ENCODE measurements around the gene CD177.
"Not testable (repeated sequence)": the region's sequence is repeated elsewhere in the genome, so short reads cannot be mapped to it uniquely, and the experiment has no call there.

Gene CD177

GRCh38 chr19:43311706-43312105, 41.8 kb upstream of the CD177 start:
- no peak for DNase-seq (ENCODE audit: low read depth, low spot score)
- H3K9ac ChIP-seq (ENCODE audit: insufficient read length, low read depth): no peak overlapping the region
- H3K9me3 ChIP-seq (ENCODE audit: insufficient read depth, low read length): peaks cover 18% of the 10 kb centered on the region; the same call in 1 of the 2 replicates

GRCh38 chr19:43313711-43314495, 39.6 kb upstream of the CD177 start:
- no peak overlapping the region for H3K4me3 ChIP-seq (ENCODE audit: insufficient read length, low read depth)
- peaks cover 20% of the 10 kb centered on the region for H3K9me3 ChIP-seq (ENCODE audit: insufficient read depth, low read length)
- no peaks in the 10 kb centered on the region for H3K36me3 ChIP-seq (ENCODE audit: insufficient read depth, insufficient read length, low read length)
- TF ChIP-seq YY1 (IDR thresholded peaks at IDR 0.05; ENCODE audit: insufficient read depth, insufficient read length) (no peak), ZNF274 (IDR thresholded peaks at IDR 0.05; ENCODE audit: low read depth, low read length) (no peak), SUZ12 (IDR thresholded peaks at IDR 0.05; ENCODE audit: extremely low read depth, insufficient read depth, insufficient read length) (no peak)
- H3K4me1 ChIP-seq (ENCODE audit: insufficient read depth, insufficient read length): no peaks in the 10 kb centered on the region
- H3K9ac ChIP-seq (ENCODE audit: insufficient read length, low read depth): no peak overlapping the region
- no peaks in the 10 kb centered on the region for H3K27me3 ChIP-seq (ENCODE audit: insufficient read depth, insufficient read length)
- no peak for DNase-seq (ENCODE audit: low read depth, low spot score)

More at GRCh38 chr19:43311706-43312105, 41.8 kb upstream of the CD177 start:
- Histone ChIP-seq H3K4me1 (ENCODE audit: insufficient read depth, insufficient read length) (no peaks in the 10 kb centered on the region), H3K27me3 (ENCODE audit: insufficient read depth, insufficient read length) (no peaks in the 10 kb centered on the region), H3K36me3 (ENCODE audit: insufficient read depth, insufficient read length, low read length) (no peaks in the 10 kb centered on the region), H3K4me3 (ENCODE audit: insufficient read length, low read depth) (no peak overlapping the region)
- TF ChIP-seq SUZ12 (IDR thresholded peaks at IDR 0.05; ENCODE audit: extremely low read depth, insufficient read depth, insufficient read length): no peak
- no peak for TF ChIP-seq YY1 (IDR thresholded peaks at IDR 0.05; ENCODE audit: insufficient read depth, insufficient read length)
- TF ChIP-seq ZNF274 (IDR thresholded peaks at IDR 0.05; ENCODE audit: low read depth, low read length): no peak

GRCh38 chr19:43315851-43316250, 37.6 kb upstream of the CD177 start:
- H3K36me3 ChIP-seq (ENCODE audit: insufficient read depth, insufficient read length, low read length): no peaks in the 10 kb centered on the region
- TF ChIP-seq YY1 (IDR thresholded peaks at IDR 0.05; ENCODE audit: insufficient read depth, insufficient read length) (no peak), ZNF274 (IDR thresholded peaks at IDR 0.05; ENCODE audit: low read depth, low read length) (no peak), SUZ12 (IDR thresholded peaks at IDR 0.05; ENCODE audit: extremely low read depth, insufficient read depth, insufficient read length) (no peak)
- H3K27me3 ChIP-seq (ENCODE audit: insufficient read depth, insufficient read length): no peaks in the 10 kb centered on the region
- H3K4me1 ChIP-seq (ENCODE audit: insufficient read depth, insufficient read length): no peaks in the 10 kb centered on the region
- DNase-seq (ENCODE audit: low read depth, low spot score): no peak
- H3K4me3 ChIP-seq (ENCODE audit: insufficient read length, low read depth): no peak overlapping the region
- no peak overlapping the region for H3K9ac ChIP-seq (ENCODE audit: insufficient read length, low read depth)
- H3K9me3 ChIP-seq (ENCODE audit: insufficient read depth, low read length): peaks cover 20% of the 10 kb centered on the region

- no peak overlapping the region for H3K9ac ChIP-seq (ENCODE audit: insufficient read length, low read depth)
- DNase-seq (ENCODE audit: low read depth, low spot score): no peak
Measured at GRCh38 chr19:43316591-43317319, 36.7 kb upstream of the CD177 start.

GRCh38 chr19:43318203-43318602, 35.3 kb upstream of the CD177 start:
- H3K27me3 ChIP-seq (ENCODE audit: insufficient read depth, insufficient read length): no peaks in the 10 kb centered on the region
- H3K4me3 ChIP-seq (ENCODE audit: insufficient read length, low read depth): no peak overlapping the region
- H3K9me3 ChIP-seq (ENCODE audit: insufficient read depth, low read length): peaks cover 20% of the 10 kb centered on the region
- TF ChIP-seq ZNF274 (IDR thresholded peaks at IDR 0.05; ENCODE audit: low read depth, low read length) (no peak), SUZ12 (IDR thresholded peaks at IDR 0.05; ENCODE audit: extremely low read depth, insufficient read depth, insufficient read length) (no peak), YY1 (IDR thresholded peaks at IDR 0.05; ENCODE audit: insufficient read depth, insufficient read length) (no peak)
- H3K9ac ChIP-seq (ENCODE audit: insufficient read length, low read depth): no peak overlapping the region
- no peaks in the 10 kb centered on the region for H3K4me1 ChIP-seq (ENCODE audit: insufficient read depth, insufficient read length)
- H3K36me3 ChIP-seq (ENCODE audit: insufficient read depth, insufficient read length, low read length): no peaks in the 10 kb centered on the region
- no peak for DNase-seq (ENCODE audit: low read depth, low spot score)

More at GRCh38 chr19:43316591-43317319, 36.7 kb upstream of the CD177 start:
- H3K4me1 ChIP-seq (ENCODE audit: insufficient read depth, insufficient read length): no peaks in the 10 kb centered on the region
- H3K36me3 ChIP-seq (ENCODE audit: insufficient read depth, insufficient read length, low read length): no peaks in the 10 kb centered on the region
- H3K9me3 ChIP-seq (ENCODE audit: insufficient read depth, low read length): peaks cover 20% of the 10 kb centered on the region
- no peaks in the 10 kb centered on the region for H3K27me3 ChIP-seq (ENCODE audit: insufficient read depth, insufficient read length)
- no peak overlapping the region for H3K4me3 ChIP-seq (ENCODE audit: insufficient read length, low read depth)
- TF ChIP-seq SUZ12 (IDR thresholded peaks at IDR 0.05; ENCODE audit: extremely low read depth, insufficient read depth, insufficient read length) (no peak), YY1 (IDR thresholded peaks at IDR 0.05; ENCODE audit: insufficient read depth, insufficient read length) (no peak), ZNF274 (IDR thresholded peaks at IDR 0.05; ENCODE audit: low read depth, low read length) (no peak)

GRCh38 chr19:43318796-43319314, 34.6 kb upstream of the CD177 start:
- Histone ChIP-seq H3K36me3 (ENCODE audit: insufficient read depth, insufficient read length, low read length) (no peaks in the 10 kb centered on the region), H3K27me3 (ENCODE audit: insufficient read depth, insufficient read length) (no peaks in the 10 kb centered on the region), H3K9ac (ENCODE audit: insufficient read length, low read depth) (no peak overlapping the region), H3K4me1 (ENCODE audit: insufficient read depth, insufficient read length) (no peaks in the 10 kb centered on the region), H3K4me3 (ENCODE audit: insufficient read length, low read depth) (no peak overlapping the region), H3K9me3 (ENCODE audit: insufficient read depth, low read length) (peaks cover 20% of the 10 kb centered on the region)
- TF ChIP-seq YY1 (IDR thresholded peaks at IDR 0.05; ENCODE audit: insufficient read depth, insufficient read length) (no peak), ZNF274 (IDR thresholded peaks at IDR 0.05; ENCODE audit: low read depth, low read length) (no peak), SUZ12 (IDR thresholded peaks at IDR 0.05; ENCODE audit: extremely low read depth, insufficient read depth, insufficient read length) (no peak)
- DNase-seq (ENCODE audit: low read depth, low spot score): no peak

GRCh38 chr19:43320546-43320945, 32.9 kb upstream of the CD177 start:
- Histone ChIP-seq H3K9me3 (ENCODE audit: insufficient read depth, low read length) (peaks cover 20% of the 10 kb centered on the region), H3K27me3 (ENCODE audit: insufficient read depth, insufficient read length) (no peaks in the 10 kb centered on the region), H3K9ac (ENCODE audit: insufficient read length, low read depth) (no peak overlapping the region), H3K36me3 (ENCODE audit: insufficient read depth, insufficient read length, low read length) (no peaks in the 10 kb centered on the region), H3K4me3 (ENCODE audit: insufficient read length, low read depth) (no peak overlapping the region), H3K4me1 (ENCODE audit: insufficient read depth, insufficient read length) (no peaks in the 10 kb centered on the region)
- DNase-seq (ENCODE audit: low read depth, low spot score): no peak
- TF ChIP-seq ZNF274 (IDR thresholded peaks at IDR 0.05; ENCODE audit: low read depth, low read length) (no peak), YY1 (IDR thresholded peaks at IDR 0.05; ENCODE audit: insufficient read depth, insufficient read length) (no peak), SUZ12 (IDR thresholded peaks at IDR 0.05; ENCODE audit: extremely low read depth, insufficient read depth, insufficient read length) (no peak)

- H3K9ac ChIP-seq (ENCODE audit: insufficient read length, low read depth); DNase-seq (ENCODE audit: low read depth, low spot score); H3K4me1 ChIP-seq (ENCODE audit: insufficient read depth, insufficient read length); H3K36me3 ChIP-seq (ENCODE audit: insufficient read depth, insufficient read length, low read length); H3K27me3 ChIP-seq (ENCODE audit: insufficient read depth, insufficient read length); H3K4me3 ChIP-seq (ENCODE audit: insufficient read length, low read depth): not testable (repeated sequence)
- peaks cover 19% of the 10 kb centered on the region for H3K9me3 ChIP-seq (ENCODE audit: insufficient read depth, low read length)
Measured at GRCh38 chr19:43326761-43327160, 26.7 kb upstream of the CD177 start.

GRCh38 chr19:43328561-43328960, 24.9 kb upstream of the CD177 start:
- H3K9ac ChIP-seq (ENCODE audit: insufficient read length, low read depth); H3K27me3 ChIP-seq (ENCODE audit: insufficient read depth, insufficient read length); DNase-seq (ENCODE audit: low read depth, low spot score); H3K4me3 ChIP-seq (ENCODE audit: insufficient read length, low read depth); H3K36me3 ChIP-seq (ENCODE audit: insufficient read depth, insufficient read length, low read length); H3K4me1 ChIP-seq (ENCODE audit: insufficient read depth, insufficient read length): not testable (repeated sequence)
- H3K9me3 ChIP-seq (ENCODE audit: insufficient read depth, low read length): peaks cover 24% of the 10 kb centered on the region

Measured in NT2/D1 (cell line).